ENCODE data around the gene TPPP2. TPM values are rescaled to one million over a fixed set of nuclear protein-coding genes. Genes with fewer than 3 reads are reported as not detected.
"Not testable (repeated sequence)": the region's sequence is repeated elsewhere in the genome, so short reads cannot be mapped to it uniquely, and the experiment has no call there.

Gene TPPP2
- not detected for total RNA-seq

DNA sequence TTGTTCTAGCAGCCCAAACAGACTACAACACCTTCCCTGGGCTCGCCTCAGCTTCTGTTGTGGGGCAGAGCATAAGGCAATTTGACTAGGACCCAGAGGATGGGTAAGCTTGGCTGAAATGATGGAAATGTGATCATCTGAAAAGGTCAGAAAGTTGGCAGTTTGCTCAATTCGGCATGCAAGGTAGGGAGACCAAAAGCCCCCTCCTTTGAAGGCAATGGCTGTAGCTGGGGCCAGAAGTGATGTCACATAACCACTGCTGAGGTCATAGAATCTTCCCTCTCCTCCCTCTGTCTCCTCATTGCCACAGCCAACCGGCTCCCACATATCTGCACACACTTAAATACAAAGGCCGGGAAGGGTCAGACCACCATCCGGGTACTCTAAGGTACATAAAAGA is at the start of gene TPPP2:
TPPP2 (plus strand) TSS at position 301 of the 400 bp plus-strand sequence. CDS start 365 bp downstream, outside the sequence.
- no peaks in the 10 kb centered on the region for H3K9me3 Mint-ChIP-seq
- CTCF ChIA-PET = interaction anchor here (0.6 to 5.4 kb wide), 6 partner anchors 10 to 63 kb away, joined by 3 to 38 read pairs (median 4); no protein-coding TSS in a partner anchor
- ATAC-seq = no peak
- intact Hi-C loops (cut with micrococcal nuclease) = no loop called here
- no peaks in the 10 kb centered on the region for H3K36me3 Mint-ChIP-seq (ENCODE audit: low read depth)
- POLR2A ChIA-PET = no interaction called here
- DNase-seq = no peak
- TF ChIP-seq, protein P1, sequence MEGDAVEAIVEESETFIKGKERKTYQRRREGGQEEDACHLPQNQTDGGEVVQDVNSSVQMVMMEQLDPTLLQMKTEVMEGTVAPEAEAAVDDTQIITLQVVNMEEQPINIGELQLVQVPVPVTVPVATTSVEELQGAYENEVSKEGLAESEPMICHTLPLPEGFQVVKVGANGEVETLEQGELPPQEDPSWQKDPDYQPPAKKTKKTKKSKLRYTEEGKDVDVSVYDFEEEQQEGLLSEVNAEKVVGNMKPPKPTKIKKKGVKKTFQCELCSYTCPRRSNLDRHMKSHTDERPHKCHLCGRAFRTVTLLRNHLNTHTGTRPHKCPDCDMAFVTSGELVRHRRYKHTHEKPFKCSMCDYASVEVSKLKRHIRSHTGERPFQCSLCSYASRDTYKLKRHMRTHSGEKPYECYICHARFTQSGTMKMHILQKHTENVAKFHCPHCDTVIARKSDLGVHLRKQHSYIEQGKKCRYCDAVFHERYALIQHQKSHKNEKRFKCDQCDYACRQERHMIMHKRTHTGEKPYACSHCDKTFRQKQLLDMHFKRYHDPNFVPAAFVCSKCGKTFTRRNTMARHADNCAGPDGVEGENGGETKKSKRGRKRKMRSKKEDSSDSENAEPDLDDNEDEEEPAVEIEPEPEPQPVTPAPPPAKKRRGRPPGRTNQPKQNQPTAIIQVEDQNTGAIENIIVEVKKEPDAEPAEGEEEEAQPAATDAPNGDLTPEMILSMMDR (IDR thresholded peaks at IDR 0.05) = no peak
- no peaks in the 10 kb centered on the region for H3K27me3 Mint-ChIP-seq
- H3K4me3 Mint-ChIP-seq = no peak within 1 kb of the TSS
- H3K4me1 Mint-ChIP-seq (ENCODE audit: low read depth) = peaks cover 2% of the 10 kb centered on the region
- no peak within 1 kb of the TSS for H3K27ac Mint-ChIP-seq

DNA sequence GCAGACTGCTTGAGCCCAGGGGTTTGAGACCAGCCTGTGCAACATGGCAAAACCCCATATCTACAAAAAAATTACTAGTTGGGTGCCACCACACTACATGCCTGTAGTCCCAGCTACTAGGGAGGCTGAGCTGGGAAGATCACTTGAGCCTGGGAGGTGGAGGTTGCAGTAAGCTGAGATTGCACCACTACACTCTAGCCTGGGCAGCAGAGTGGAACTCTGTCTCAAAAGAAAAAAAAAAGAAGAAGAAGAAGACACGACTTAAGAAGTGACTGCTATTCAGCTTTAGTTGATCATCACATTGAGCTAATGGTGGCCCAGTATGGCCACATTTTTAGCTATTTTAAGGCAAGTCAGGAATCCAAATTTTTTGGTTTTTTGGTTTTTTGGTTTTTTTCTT is 49.1 kb upstream of the TPPP2 start:
- Mint-ChIP-seq H3K27me3 (peaks cover 7% of the 10 kb centered on the region), H3K27ac (no peak overlapping the region), H3K4me3 (no peak overlapping the region), H3K4me1 (ENCODE audit: low read depth) (no peaks in the 10 kb centered on the region), H3K36me3 (ENCODE audit: low read depth) (no peaks in the 10 kb centered on the region), H3K9me3 (no peaks in the 10 kb centered on the region)
- ATAC-seq (no peak), DNase-seq (no peak)
- ChIA-PET CTCF (interaction anchor here (0.6 to 3.3 kb wide), 5 partner anchors 10 to 34 kb away, joined by 3 to 34 read pairs (median 4); no protein-coding TSS in a partner anchor), POLR2A (no interaction called here)
- intact Hi-C loops (cut with micrococcal nuclease) = no loop called here
- TF ChIP-seq, protein P1 (IDR thresholded peaks at IDR 0.05) = no peak

DNA sequence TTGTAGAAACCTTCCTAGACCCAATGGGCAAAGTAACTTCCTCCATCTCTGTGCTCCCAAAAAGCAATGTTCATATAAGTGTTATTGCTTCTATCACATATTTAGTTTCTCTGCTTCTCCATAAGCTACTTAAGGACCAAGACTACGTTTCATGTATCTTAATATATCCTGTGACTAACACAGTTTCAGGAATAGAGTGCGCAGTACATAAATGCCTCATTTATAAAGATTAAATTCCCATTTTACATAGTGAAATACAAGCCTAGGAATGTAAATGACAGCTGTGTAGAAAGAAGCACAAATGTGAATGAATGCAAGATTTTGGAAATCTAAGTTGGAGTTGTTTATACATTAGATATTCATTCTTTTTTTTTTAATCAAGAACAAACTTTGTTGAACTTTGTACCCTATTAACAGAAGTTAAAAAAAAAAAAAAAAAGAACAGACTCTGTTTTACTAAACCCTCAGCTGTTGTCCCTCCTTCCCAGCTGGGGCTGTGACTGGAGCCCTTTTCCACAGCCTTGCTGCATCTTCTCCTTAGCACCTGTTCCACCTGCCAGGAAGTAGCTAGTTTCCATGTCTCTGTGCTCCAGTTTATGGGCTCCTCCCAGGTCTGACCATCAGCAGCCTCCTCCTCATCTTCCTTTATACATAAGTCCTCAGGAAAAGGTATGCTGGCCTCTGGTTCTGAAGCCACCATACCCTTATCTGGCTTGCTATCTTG is 47.2 kb upstream of the TPPP2 start:
- TF ChIP-seq, protein P1 (IDR thresholded peaks at IDR 0.05) = no peak
- ChIA-PET CTCF (interaction anchor here (0.6 to 5.1 kb wide), 3 partner anchors 10 to 32 kb away, joined by 3 to 48 read pairs (median 7); no protein-coding TSS in a partner anchor), POLR2A (interaction anchor here (0.6 kb wide), 1 partner anchor 1232 kb away, joined by 3 read pairs; no protein-coding TSS in a partner anchor)
- DNase-seq (no peak), ATAC-seq (no peak)
- peaks cover 7% of the 10 kb centered on the region for H3K27me3 Mint-ChIP-seq
- no peak overlapping the region for H3K4me3 Mint-ChIP-seq
- no peaks in the 10 kb centered on the region for H3K36me3 Mint-ChIP-seq (ENCODE audit: low read depth)
- no peaks in the 10 kb centered on the region for H3K4me1 Mint-ChIP-seq (ENCODE audit: low read depth)
- intact Hi-C loops (cut with micrococcal nuclease) = no loop called here
- H3K27ac Mint-ChIP-seq = no peak overlapping the region
- H3K9me3 Mint-ChIP-seq = no peaks in the 10 kb centered on the region

DNA sequence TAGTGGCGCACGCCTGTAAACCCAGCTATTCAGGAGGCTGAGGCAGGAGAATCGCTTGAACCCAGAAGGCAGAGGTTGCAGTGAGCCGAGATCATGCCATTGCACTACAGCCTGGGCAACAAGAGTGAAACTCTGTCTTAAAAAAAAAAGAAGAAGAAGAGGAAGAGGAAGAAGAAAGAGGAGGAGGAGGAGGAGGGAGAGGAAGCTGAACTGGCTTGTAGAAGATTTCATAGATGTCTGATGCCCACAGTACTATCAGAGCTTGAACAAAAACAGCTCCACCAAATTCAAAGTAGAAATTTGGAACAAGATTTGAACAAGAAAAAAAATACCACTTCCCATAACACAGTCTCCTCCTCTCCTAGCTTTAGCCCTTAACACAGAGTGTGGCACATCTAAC is 44.4 kb upstream of the TPPP2 start:
- H3K27me3 Mint-ChIP-seq; intact Hi-C loops (cut with micrococcal nuclease); DNase-seq; H3K36me3 Mint-ChIP-seq (ENCODE audit: low read depth); H3K4me3 Mint-ChIP-seq; H3K9me3 Mint-ChIP-seq; H3K4me1 Mint-ChIP-seq (ENCODE audit: low read depth); ATAC-seq; H3K27ac Mint-ChIP-seq; POLR2A ChIA-PET: not testable (repeated sequence)
- CTCF ChIA-PET = interaction anchor here (0.7 to 5.1 kb wide), 3 partner anchors 13 to 29 kb away, joined by 3 to 48 read pairs (median 3); no protein-coding TSS in a partner anchor

DNA sequence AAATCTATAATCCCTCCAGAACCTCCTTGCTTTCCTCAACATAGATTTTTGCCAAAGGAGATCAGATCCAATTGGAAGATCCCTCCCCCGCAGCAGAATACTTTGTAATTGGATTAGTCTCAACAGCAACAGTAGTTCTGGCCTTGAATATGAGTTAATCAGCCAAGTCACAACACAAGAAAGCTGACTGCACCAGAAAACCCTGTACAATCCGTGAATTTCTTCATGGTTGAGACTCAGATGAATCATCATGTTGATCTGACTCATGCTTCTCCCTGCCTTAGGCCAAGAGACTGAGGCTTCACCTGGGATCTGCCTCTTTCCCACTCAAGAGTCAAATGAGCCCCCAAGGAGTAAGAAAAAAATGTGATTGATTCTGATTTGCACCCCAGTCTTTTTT is 43.2 kb upstream of the TPPP2 start:
- H3K9me3 Mint-ChIP-seq = no peaks in the 10 kb centered on the region
- H3K4me1 Mint-ChIP-seq (ENCODE audit: low read depth) = peaks cover 13% of the 10 kb centered on the region
- no peak overlapping the region for H3K27ac Mint-ChIP-seq
- DNase-seq (no peak), ATAC-seq (no peak)
- no peak overlapping the region for H3K4me3 Mint-ChIP-seq
- peaks cover 3% of the 10 kb centered on the region for H3K27me3 Mint-ChIP-seq
- ChIA-PET CTCF (interaction anchor here (1.0 to 5.1 kb wide), 2 partner anchors 14 to 28 kb away, joined by 4 to 48 read pairs; no protein-coding TSS in a partner anchor), POLR2A (no interaction called here)
- TF ChIP-seq, protein P1 (IDR thresholded peaks at IDR 0.05) = no peak
- intact Hi-C loops (cut with micrococcal nuclease) = no loop called here
- H3K36me3 Mint-ChIP-seq (ENCODE audit: low read depth) = peaks cover 7% of the 10 kb centered on the region

Data from activated CD8-positive, alpha-beta T cell treated with anti-CD3 and anti-CD28 coated beads for 36 hours (primary cell).